ENCODE results near the gene KDM1A. TPM values are rescaled to one million over a fixed set of nuclear protein-coding genes. Genes with fewer than 3 reads are reported as not detected.

KDM1A gene
- total and polyA plus RNA-seq, 10 donors, result 18.4 to 47.2 (median 37.9) TPM

- no peaks in the 10 kb centered on the region for H3K27me3 ChIP-seq (replicated peaks in 1 of 7)
- peaks cover 0 to 12% (median 0%) of the 10 kb centered on the region in 6 donors for H3K36me3 ChIP-seq
- intact Hi-C loops (cut with DNase I; ENCODE audit: low total_unique reads), result no loop called here
- no peak for DNase-seq
- no peak overlapping the region for H3K4me3 ChIP-seq
- no peaks in the 10 kb centered on the region for H3K9me3 ChIP-seq
- 76 to 96% (median 95%) methylated on average over 3 of the region's 3 CpGs for WGBS, 5 donors
- TF ChIP-seq POLR2A (IDR thresholded peaks at IDR 0.05) (no peak), POLR2AphosphoS5 (IDR thresholded peaks at IDR 0.05) (no peak), CTCF (IDR thresholded peaks at IDR 0.05 in 8 of 11, conservative IDR thresholded peaks at IDR 0.05 in 3 of 11) (no peak)
- no peak overlapping the region for H3K27ac ChIP-seq
- peaks cover 0 to 5% (median 0%) of the 10 kb centered on the region in 6 donors for H3K4me1 ChIP-seq
These were observed 24.8 kb downstream of the KDM1A start for GRCh38 chr1:23044035-23044434.

- no peak for DNase-seq
- TF ChIP-seq POLR2AphosphoS5 (IDR thresholded peaks at IDR 0.05), result no peak
- Histone ChIP-seq H3K4me1 (peaks cover 0 to 8% (median 0%) of the 10 kb centered on the region in 6 donors), H3K27me3 (replicated peaks in 1 of 7) (no peaks in the 10 kb centered on the region), H3K27ac (no peak overlapping the region), H3K9me3 (no peaks in the 10 kb centered on the region), H3K4me3 (no peak overlapping the region), H3K36me3 (peaks cover 0 to 53% (median 18%) of the 10 kb centered on the region in 6 donors)
- 80 to 89% (median 84%) methylated on average over 7 of the region's 7 CpGs for WGBS, 5 donors
- intact Hi-C loops (cut with DNase I; ENCODE audit: low total_unique reads), result no loop called here
These were observed 30.9 kb downstream of the KDM1A start for GRCh38 chr1:23050201-23050600.

- DNase-seq, result no peak
- no peak overlapping the region for H3K4me3 ChIP-seq
- intact Hi-C loops (cut with DNase I; ENCODE audit: low total_unique reads), result no loop called here
- H3K9me3 ChIP-seq, result no peaks in the 10 kb centered on the region
- no peaks in the 10 kb centered on the region for H3K27me3 ChIP-seq (replicated peaks in 1 of 7)
- H3K4me1 ChIP-seq, result peaks cover 0 to 7% (median 0%) of the 10 kb centered on the region in 6 donors
- no peak for TF ChIP-seq CTCF (IDR thresholded peaks at IDR 0.05 in 8 of 11, conservative IDR thresholded peaks at IDR 0.05 in 3 of 11)
- no peak for TF ChIP-seq POLR2A (IDR thresholded peaks at IDR 0.05)
- TF ChIP-seq POLR2AphosphoS5 (IDR thresholded peaks at IDR 0.05), result no peak
- peaks cover 0 to 65% (median 25%) of the 10 kb centered on the region in 6 donors for H3K36me3 ChIP-seq
- no peak overlapping the region for H3K27ac ChIP-seq
- WGBS, 5 donors, result 88 to 94% (median 90%) methylated on average over 4 of the region's 4 CpGs
These were observed 32.1 kb downstream of the KDM1A start for GRCh38 chr1:23051290-23051909.

GRCh38 chr1:23057301-23057700, 38.0 kb downstream of the KDM1A start:
- intact Hi-C loops (cut with DNase I; ENCODE audit: low total_unique reads), result no loop called here
- Histone ChIP-seq H3K9me3 (no peaks in the 10 kb centered on the region), H3K4me1 (no peaks in the 10 kb centered on the region), H3K27ac (no peak overlapping the region), H3K4me3 (no peak overlapping the region), H3K27me3 (replicated peaks in 1 of 7) (no peaks in the 10 kb centered on the region), H3K36me3 (peaks cover 0 to 100% (median 59%) of the 10 kb centered on the region in 6 donors)
- no peak for TF ChIP-seq POLR2A (IDR thresholded peaks at IDR 0.05)
- no peak for TF ChIP-seq CTCF (IDR thresholded peaks at IDR 0.05 in 8 of 11, conservative IDR thresholded peaks at IDR 0.05 in 3 of 11)
- TF ChIP-seq POLR2AphosphoS5 (IDR thresholded peaks at IDR 0.05), result no peak
- 88 to 92% (median 89%) methylated on average over 5 of the region's 5 CpGs for WGBS, 5 donors
- no peak for DNase-seq
